NCI-H226 (cell line): ENCODE results near the gene TET2.
"Not testable (repeated sequence)": the region's sequence is repeated elsewhere in the genome, so short reads cannot be mapped to it uniquely, and the experiment has no call there.

Experiments
- DNase-seq: peaks from one replicate; pipeline ENCODE4 v3.0.0-alpha.2; 2015

TET2 gene

GRCh38 chr4:105241451-105241850, 94.8 kb downstream of the TET2 start:
- DNase-seq: no peak

DNA sequence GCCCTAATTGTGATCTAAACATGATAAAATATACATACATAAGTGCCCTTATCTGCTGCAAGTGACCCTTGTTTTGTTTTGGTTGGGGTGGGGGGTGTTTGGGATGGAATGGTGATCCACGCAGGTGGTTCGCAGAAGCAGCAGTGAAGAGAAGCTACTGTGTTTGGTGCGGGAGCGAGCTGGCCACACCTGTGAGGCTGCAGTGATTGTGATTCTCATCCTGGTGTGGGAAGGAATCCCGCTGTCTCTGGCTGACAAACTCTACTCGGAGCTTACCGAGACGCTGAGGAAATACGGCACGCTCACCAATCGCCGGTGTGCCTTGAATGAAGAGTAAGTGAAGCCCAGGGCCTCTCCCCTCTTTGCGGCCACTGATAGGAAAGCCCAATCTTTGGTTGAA, 96.8 kb downstream of the TET2 start:
- DNase-seq: no peak

DNA sequence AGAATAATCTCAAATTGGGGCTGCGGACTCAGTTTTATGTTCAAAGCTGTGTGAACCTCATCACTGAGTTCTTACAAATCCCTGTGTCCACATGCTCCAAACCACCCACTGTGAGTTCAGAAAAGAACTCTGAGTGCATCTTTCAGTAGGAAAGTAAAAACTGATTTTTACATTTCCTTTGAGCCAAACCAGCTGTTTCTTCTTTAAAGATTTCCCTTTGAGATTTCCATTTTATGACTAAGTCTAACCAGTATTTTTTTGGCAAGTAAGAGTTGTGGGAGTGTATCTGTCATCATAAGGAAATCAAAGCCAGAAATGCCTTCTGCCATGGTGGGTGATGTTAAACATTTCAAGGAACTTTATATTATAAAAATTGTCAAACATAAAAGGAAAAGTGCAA, 100.0 kb downstream of the TET2 start:
- DNase-seq: peak; percentile 18

DNA sequence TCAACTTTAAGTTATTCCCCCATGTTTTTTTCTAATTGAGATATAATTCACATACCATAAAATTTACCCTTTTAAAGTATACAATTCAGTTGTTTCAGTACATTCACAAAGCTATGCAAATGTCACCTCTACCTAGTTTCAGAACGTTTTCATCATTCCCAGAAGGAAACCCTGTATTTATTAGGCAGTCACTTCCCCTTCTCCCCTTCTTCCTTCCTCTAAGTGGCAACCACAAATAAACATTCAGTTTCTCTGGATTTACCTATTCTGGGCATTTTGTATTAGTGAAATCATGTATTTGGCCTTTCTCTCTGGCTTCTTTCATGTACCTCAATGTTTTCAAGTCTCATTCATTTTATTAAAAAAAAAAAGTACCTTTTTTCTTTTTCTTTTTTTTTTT, 101.9 kb downstream of the TET2 start:
- DNase-seq: no peak

- no peak for DNase-seq
Measured at GRCh38 chr4:105257817-105258495, 111.3 kb downstream of the TET2 start.

- no peak for DNase-seq
Measured at GRCh38 chr4:105265689-105266088, 119.0 kb downstream of the TET2 start.

GRCh38 chr4:105267280-105267679, 120.6 kb downstream of the TET2 start:
- no peak for DNase-seq

DNA sequence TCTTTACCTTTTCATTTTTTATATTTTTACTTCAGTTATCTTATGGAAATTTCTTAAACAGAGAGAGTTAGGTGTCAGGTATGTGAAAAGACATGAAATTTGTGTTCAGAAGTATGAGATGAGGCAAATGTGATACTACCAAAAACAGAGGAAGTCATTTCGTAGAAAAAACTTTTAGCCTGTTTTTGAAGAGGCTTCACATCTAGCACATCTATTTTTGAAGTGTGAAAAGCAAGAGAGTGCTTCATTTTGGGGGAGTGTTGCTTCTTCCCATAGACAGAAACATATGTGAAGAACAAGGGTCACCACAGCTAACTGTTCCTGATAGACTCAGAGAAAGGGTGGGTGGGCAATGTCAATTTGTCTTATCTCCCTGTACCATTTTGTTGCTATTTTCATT, 125.3 kb downstream of the TET2 start:
- no peak for DNase-seq

DNA sequence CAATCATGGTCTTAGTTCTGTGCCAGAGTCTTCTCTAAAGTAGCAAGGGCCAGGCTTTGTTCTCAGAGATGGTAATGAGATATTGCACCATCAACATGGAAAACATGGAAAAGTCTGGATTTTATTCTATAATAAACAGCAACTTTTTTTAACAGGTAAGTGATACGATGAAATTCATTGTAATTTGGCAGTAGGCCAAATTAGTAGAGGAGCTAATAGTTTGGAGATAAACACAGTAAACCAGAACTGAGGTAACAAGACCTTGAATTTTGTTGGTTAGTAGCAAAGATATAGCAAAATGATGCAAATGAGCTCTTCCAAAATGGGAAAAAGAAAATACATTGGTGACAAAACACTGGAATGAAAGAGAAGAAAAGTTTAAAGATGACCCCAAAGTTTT, 126.6 kb downstream of the TET2 start:
- no peak for DNase-seq

GRCh38 chr4:105274090-105274489, 127.4 kb downstream of the TET2 start:
- DNase-seq: no peak

DNA sequence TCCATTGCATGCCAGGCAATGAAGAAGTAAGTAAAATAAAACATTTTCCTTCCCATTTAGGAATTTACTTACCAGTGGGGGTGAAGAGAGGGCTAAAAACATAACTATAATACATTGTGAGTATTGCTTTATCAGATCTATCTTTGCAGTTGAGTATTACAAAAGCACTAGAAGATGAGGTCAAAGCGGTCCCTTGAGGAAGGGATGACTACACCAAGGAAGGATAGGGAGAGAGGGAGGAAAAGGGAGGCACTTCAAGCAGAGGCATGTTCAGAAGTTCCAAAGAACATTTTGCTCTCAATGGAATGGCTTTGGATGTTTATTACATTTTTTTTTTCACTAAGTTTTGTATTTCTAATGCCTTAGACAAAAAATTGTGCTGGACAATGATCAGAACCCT, 127.8 kb downstream of the TET2 start:
- no peak for DNase-seq

DNA sequence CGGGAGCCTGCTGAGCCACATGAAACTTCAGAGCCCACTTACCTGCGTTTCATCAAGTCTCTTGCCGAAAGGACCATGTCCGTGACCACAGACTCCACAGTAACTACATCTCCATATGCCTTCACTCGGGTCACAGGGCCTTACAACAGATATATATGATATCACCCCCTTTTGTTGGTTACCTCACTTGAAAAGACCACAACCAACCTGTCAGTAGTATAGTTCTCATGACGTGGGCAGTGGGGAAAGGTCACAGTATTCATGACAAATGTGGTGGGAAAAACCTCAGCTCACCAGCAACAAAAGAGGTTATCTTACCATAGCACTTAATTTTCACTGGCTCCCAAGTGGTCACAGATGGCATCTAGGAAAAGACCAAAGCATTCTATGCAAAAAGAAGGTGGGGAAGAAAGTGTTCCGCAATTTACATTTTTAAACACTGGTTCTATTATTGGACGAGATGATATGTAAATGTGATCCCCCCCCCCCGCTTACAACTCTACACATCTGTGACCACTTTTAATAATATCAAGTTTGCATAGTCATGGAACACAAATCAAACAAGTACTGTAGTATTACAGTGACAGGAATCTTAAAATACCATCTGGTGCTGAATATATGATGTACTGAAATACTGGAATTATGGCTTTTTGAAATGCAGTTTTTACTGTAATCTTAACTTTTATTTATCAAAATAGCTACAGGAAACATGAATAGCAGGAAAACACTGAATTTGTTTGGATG, 129.9 kb downstream of the TET2 start:
- no peak for DNase-seq

DNA sequence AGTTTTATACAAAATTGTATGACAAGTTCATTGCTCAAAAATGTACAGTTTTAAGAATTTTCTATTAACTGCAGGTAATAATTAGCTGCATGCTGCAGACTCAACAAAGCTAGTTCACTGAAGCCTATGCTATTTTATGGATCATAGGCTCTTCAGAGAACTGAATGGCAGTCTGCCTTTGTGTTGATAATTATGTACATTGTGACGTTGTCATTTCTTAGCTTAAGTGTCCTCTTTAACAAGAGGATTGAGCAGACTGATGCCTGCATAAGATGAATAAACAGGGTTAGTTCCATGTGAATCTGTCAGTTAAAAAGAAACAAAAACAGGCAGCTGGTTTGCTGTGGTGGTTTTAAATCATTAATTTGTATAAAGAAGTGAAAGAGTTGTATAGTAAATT, 131.0 kb downstream of the TET2 start:
- no peak for DNase-seq

GRCh38 chr4:105279314-105279713, 132.6 kb downstream of the TET2 start:
- DNase-seq: no peak

DNA sequence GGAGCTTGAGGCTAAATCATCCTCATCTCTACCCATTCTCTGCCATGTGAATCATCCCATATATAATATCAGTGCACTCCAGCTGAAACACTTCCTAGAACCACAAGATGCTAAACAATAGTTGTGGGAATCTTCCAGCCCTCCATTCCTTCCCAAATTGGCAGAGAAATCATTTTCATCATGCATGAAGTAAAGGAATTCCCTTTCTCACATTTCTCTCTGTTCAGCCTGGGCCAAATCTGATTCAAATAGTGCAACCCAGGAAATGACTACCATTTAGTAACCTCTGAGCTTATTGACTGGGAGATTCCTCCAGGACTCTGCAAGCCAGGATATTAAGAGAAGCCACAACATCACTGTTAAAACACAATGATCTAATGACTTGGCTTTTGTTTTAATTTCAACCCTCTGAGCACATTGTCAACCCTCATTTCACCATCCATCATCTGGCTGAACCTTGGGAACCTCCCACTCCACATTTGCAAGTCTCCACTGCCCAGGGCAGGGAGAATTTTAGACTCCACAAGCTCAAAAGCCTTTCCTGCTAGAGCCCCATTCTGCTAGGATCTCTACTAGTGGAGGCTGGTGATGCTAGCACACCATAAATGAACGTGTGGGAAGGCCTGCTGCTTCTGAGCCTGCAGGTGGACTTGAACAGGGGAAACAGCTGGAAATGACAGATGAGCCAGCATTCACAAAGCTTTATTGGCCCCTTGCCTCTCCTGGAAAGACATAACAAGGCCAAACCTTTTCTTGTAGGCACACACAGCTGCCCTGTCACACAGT, 133.9 kb downstream of the TET2 start:
- peak; percentile 87 for DNase-seq

GRCh38 chr4:105281124-105281415, 134.4 kb downstream of the TET2 start:
- no peak for DNase-seq

- DNase-seq: no peak
Measured at GRCh38 chr4:105282489-105282888, 135.8 kb downstream of the TET2 start.

DNA sequence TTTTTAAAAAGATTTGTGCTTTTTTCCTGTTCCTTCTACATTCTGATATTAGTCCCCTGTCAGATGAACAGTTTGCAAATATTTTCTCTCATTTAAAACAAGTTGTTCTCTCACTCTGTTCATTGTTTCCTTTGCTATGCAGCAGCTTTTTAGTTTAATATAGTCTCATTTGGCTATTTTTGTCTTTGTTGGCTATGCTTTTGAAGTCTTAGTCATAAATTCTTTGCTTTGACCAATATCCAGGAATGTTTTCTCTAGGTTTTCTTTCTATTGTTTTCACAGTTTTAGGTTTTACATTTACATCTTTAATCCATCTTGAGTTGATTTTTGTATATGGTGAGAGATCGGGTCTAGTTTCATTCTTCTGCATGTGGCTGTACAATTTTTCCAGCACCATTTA, 136.8 kb downstream of the TET2 start:
- DNase-seq: no peak

- no peak for DNase-seq
Measured at GRCh38 chr4:105288121-105288520, 141.4 kb downstream of the TET2 start.

DNA sequence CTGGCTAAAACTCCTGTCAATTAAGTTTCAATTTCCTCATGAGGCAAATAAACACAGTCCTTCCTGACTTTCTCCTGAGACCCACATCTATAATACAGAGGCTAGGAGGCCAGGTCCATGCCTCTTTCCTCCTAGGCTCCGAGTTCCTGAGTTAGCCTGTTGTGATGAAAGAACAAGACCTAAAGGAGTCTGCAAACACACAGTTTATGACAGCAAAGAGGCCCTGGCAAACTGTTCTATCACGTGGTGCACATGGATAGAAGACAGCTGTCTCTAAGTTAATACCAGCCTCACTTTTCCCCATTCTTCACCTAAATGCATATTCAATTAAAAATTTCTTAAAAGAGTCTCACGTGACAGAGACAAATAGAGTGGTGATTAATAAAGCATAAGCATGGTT, 145.2 kb downstream of the TET2 start:
- DNase-seq: no peak

DNA sequence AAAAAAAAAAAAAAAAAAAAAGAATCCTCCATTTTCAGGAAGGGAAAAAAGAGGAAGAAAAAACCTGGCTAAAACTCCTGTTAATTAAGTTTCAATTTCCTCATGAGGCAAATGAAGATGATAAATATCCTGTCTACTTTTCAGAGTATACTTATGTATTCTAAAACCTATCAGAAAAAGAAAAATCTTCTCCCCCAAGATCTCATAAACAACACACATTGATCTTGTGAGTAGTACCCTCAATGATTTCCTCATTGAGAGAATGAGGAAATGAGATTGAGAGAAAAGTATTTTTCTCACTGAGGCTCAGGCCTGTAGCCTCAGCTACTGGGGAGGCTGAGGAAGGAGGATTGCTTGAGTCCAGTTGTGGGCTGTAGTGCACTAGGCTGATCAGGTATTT, 146.7 kb downstream of the TET2 start:
- no peak for DNase-seq

DNA sequence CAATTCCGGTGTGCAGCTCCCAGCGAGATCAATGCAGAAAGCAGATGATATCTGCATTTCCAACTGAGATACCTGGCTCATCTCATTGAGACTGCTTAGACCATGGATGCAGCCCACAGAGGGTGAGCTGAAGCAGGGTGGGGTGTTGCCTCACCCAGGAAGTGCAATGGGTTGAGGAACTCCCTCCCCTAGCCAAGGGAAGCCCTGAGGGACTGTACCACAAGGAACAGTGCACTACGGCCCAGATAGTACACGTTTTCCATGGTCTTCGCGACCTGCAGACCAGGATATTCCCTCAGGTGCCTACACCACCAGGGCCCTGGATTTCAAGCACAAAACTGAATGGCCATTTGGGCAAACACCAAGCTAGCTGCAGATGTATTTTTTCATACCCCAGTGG, 150.0 kb downstream of the TET2 start:
- DNase-seq: no peak

DNA sequence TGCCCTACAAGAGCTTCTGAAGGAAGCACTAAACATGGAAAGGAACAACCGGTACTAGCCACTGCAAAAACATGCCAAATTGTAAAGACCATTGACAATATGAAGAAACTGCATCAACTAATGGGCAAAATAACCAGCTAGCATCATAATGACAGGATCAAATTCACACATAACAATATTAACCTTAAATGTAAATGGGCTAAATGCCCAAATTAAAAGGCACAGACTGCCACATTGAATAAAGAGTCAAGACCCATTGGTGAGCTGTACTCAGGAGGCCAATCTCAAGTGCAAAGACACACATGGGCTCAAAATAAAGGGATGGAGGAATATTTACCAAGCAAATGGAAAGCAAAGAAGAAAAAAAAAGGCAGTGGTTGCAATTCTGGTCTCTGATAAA, 152.4 kb downstream of the TET2 start:
- not testable (repeated sequence) for DNase-seq

GRCh38 chr4:105304085-105304484, 157.4 kb downstream of the TET2 start:
- DNase-seq: no peak
